HUES6 (cell line): ENCODE measurements around the gene WFIKKN1.

Source experiments
- H3K27ac ChIP-seq: 2 replicates; pipeline ENCODE4 v1.7.0; 2013; ENCODE audit warnings: low read depth, mild to moderate bottlenecking, low read length, inconsistent platforms
- H3K27me3 ChIP-seq: 2 replicates; pipeline ENCODE4 v1.6.1; 2013; ENCODE audit warnings: low read length; ENCODE audit not compliant: control insufficient read depth, insufficient read depth
- H3K36me3 ChIP-seq: 2 replicates; pipeline ENCODE4 v1.6.1; 2013; ENCODE audit warnings: low read length; ENCODE audit not compliant: control insufficient read depth, insufficient read depth
- H3K4me1 ChIP-seq: 2 replicates; pipeline ENCODE4 v1.6.1; 2013; ENCODE audit warnings: low read length; ENCODE audit not compliant: control insufficient read depth, insufficient read depth
- H3K4me3 ChIP-seq: 2 replicates; pipeline ENCODE4 v1.5.1; 2013; ENCODE audit warnings: low read depth, low read length
- H3K9ac ChIP-seq: one replicate; pipeline ENCODE4 v1.6.1; 2013; ENCODE audit warnings: mild to moderate bottlenecking, low read length
- H3K9me3 ChIP-seq: 2 replicates; pipeline ENCODE4 v1.6.1; 2013; ENCODE audit warnings: low read depth, low read length; ENCODE audit not compliant: control insufficient read depth, insufficient read depth

The WFIKKN1 gene

DNA sequence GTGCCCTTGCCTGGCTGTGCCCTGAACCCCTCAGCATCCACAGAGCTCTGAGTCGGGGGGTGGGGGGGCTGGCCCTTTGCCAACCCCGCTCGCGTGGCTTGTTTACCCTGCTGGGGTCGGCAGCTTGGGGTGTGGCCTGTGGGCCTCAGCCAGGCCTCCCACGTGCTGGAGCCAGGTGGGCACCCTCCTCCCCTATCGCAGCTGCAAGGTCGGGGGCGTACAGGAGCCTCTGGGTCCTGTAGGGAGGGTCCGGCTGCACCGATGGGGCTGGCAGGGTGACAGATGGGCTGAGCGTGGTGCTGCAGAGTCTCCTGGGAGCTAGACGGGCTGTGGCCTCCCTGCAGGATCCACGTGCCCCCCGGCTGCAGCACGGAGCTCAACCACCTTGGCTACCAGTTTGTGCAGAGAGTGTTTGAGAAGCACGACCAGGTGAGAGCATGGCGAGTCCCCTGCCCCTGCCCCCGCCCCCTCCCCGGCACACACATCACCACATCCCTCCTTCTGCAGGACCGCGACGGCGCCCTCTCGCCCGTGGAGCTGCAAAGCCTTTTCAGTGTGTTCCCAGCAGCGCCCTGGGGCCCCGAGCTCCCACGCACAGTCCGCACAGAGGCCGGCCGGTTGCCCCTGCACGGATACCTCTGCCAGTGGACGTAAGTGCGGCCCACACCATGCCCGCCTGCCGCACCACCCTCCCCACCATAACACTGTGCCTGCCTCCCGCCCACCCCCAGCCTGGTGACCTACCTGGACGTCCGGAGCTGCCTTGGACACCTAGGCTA is 40.8 kb downstream of the WFIKKN1 start:
- H3K4me3 ChIP-seq, result no peak overlapping the region
- H3K4me1 ChIP-seq, result peaks cover 19% of the 10 kb centered on the region
- H3K9ac ChIP-seq, result no peak overlapping the region
- H3K9me3 ChIP-seq, result no peaks in the 10 kb centered on the region
- no peak overlapping the region for H3K27ac ChIP-seq
- peaks cover 54% of the 10 kb centered on the region for H3K36me3 ChIP-seq
- H3K27me3 ChIP-seq, result no peaks in the 10 kb centered on the region

DNA sequence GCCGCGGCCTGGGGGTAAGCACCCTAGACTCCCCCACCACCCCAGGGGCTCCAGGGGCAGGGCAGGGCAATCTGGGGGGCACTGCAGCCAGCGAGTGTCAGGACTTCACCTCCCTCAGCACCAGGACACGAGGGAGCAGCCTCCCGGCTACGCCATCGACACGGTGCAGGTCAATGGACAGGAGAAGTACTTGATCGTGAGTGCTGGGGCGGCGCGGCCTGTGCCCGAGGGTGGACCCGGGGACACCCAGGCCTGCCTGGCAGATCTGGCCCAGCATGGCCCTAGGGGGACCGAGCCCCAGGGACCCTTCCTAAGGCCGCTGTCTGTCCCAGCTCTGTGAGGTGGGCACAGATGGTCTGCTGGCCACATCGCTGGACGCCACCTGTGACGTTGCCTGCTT is 41.6 kb downstream of the WFIKKN1 start:
- Histone ChIP-seq H3K9ac (no peak overlapping the region), H3K4me3 (no peak overlapping the region), H3K27me3 (no peaks in the 10 kb centered on the region), H3K36me3 (peaks cover 54% of the 10 kb centered on the region), H3K27ac (no peak overlapping the region), H3K9me3 (no peaks in the 10 kb centered on the region), H3K4me1 (peaks cover 28% of the 10 kb centered on the region)

DNA sequence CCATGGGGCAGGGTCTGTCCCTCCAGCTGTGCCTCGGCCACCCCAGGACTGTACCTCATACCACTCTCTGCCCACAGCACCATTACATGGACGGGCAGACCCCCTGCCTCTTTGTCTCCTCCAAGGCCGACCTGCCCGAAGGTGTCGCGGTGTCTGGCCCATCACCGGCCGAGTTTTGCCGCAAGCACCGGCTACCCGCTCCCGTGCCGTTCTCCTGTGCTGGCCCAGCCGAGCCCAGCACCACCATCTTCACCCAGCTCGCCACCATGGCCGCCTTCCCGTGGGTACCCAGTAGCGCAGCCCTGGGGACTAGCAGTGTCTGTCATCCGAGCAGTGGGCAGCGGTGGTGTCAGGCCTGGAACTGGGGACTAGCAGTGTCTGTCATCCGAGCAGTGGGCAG is 42.1 kb downstream of the WFIKKN1 start:
- peaks cover 32% of the 10 kb centered on the region for H3K4me1 ChIP-seq
- no peaks in the 10 kb centered on the region for H3K27me3 ChIP-seq
- no peaks in the 10 kb centered on the region for H3K9me3 ChIP-seq
- H3K9ac ChIP-seq, result no peak overlapping the region
- no peak overlapping the region for H3K27ac ChIP-seq
- H3K4me3 ChIP-seq, result no peak overlapping the region
- H3K36me3 ChIP-seq, result peaks cover 54% of the 10 kb centered on the region

DNA sequence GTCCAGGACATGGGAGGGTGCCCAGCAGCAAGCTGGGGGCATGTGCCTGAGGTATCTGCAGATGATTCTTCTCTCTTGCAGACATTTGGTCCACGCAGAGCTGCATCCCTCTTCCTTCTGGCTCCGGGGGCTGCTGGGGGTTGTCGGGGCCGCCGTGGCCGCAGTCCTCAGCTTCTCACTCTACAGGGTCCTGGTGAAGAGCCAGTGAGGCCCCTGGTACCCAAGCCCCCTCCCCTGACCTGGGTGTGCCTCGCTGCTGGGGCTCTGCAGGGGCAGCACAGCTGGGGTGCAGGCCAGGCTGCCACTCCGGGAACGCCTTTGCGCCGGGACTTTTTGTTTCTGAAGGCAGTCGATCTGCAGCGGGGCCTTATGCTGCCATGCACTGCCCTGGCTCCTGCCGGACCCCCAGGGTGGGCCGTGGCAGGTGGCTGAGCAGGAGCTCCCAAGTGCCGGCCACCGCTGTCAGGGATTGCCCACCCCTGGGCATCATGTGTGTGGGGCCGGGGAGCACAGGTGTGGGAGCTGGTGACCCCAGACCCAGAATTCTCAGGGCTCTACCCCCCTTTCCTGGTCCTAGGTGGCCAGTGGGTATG is 42.7 kb downstream of the WFIKKN1 start:
- Histone ChIP-seq H3K36me3 (peaks cover 54% of the 10 kb centered on the region), H3K27ac (no peak overlapping the region), H3K9ac (no peak overlapping the region), H3K4me3 (no peak overlapping the region), H3K4me1 (peaks cover 34% of the 10 kb centered on the region), H3K27me3 (no peaks in the 10 kb centered on the region), H3K9me3 (no peaks in the 10 kb centered on the region)

DNA sequence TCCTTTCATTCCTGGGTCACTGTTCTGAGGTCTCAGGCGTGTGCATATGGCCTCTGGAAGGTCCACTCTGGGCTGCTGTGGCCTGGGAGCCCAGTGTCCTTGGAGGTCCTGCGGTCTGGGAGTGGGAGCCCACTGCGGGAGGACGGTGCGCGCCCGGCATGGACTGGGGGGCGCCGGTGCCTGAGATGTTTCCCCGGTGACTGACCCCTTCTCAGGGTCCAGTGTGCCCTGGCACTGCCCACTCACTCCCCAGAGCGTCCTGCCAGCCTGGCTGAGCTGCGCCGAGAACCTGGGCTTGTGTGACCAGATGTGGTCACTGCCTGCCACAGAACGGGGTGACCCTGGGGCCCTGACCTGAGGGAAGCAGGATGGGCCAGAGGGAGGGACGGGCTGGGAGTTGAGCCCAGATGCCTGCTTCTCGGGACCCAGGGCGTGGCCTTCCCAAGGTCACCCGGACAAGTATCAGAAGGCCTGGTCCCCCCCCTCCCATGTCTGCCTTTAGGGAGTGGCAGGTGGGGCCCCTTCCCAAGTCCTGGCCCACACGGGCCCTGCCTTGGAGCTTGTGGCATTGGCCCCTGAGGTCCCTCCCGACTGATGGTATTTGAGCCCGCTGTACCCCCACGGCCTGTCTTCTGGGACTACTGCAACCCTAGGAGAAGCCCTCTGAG is 43.6 kb downstream of the WFIKKN1 start:
- H3K27me3 ChIP-seq, result no peaks in the 10 kb centered on the region
- peak overlapping the region; percentile 79 for H3K4me3 ChIP-seq
- no peaks in the 10 kb centered on the region for H3K9me3 ChIP-seq
- peaks cover 49% of the 10 kb centered on the region for H3K36me3 ChIP-seq
- H3K9ac ChIP-seq, result no peak overlapping the region
- no peak overlapping the region for H3K27ac ChIP-seq
- peaks cover 32% of the 10 kb centered on the region for H3K4me1 ChIP-seq

DNA sequence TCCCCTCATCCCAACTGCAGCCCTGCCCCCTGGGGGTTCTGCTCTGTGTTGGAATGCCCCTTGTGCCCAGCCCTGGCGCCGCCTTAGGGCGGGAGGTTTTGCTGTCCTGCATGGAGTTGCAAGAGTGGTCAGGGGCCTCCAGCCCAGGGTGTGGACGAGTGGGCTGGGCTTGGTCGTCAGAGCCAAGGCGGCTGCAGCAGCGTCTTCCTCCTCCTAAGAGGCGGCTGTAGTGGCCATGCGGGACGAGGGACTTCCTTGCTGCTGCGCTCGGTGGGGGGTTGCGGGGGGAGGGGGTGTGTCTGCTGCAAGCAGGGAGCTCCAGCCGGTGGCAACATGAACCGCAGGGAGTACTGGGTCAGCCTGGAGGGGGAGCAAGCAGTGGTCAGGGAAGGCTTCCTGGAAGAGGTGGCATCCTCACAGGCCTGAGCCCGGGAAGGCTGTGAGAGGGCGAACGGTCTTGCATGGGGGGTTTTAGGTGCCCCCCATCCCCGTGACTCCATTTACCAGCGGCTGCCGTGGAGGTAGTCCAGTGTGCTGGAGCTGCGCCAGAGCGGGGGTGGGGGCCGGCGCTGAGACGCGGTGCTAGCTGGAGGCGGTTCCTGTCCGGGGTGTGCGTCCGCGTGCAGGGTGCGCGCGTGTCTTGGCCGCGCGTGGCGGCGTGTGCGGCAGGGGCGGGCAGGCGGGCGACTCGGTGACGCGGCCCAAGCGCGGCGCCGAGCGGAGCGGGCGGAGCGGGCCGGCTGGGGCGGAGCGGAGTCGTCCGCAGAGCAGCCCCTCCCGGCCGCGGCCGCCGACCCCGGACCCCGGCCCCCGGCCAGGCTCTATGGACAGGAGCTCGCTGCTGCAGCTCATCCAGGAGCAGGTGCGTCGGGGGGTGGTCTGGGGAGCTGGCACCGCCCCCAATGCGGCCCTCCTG is 44.4 kb downstream of the WFIKKN1 start, which contains the start of gene RHBDL1:
TSS of gene RHBDL1 (plus strand) at position 704 of the 916 bp plus-strand sequence. CDS start at position 824, 120 bp downstream.
- H3K27me3 ChIP-seq, result no peaks in the 10 kb centered on the region
- peak within 1 kb of the TSS; percentile 79 for H3K4me3 ChIP-seq
- H3K36me3 ChIP-seq, result peaks cover 40% of the 10 kb centered on the region
- peak within 1 kb of the TSS; percentile 62 for H3K9ac ChIP-seq
- H3K27ac ChIP-seq, result no peak within 1 kb of the TSS
- H3K4me1 ChIP-seq, result peaks cover 34% of the 10 kb centered on the region
- H3K9me3 ChIP-seq, result no peaks in the 10 kb centered on the region

DNA sequence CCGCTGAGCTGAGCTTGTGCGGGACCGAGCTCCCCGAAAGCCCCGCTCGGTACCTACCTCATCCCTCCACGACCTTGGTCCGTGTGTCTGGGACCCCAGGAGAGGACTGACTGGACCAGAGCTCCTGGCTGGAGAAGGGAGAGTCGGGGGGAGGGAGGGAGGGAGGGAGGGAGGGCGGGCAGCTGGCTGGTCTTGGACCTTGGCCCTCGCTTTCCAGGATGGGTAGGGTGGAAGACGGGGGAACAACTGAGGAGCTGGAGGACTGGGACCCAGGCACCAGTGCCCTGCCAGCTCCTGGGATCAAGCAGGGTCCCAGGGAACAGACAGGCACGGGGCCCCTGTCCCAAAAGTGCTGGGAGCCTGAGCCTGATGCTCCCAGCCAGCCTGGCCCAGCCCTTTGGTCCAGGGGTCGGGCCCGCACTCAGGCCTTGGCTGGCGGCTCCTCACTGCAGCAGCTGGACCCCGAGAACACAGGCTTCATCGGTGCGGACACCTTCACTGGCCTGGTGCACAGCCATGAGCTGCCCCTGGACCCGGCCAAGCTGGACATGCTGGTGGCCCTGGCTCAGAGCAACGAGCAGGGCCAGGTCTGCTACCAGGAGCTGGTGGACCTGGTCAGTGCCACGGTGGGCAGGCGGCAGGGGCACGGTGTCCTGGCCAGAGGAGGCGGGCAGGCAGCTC is 45.2 kb downstream of the WFIKKN1 start:
- peak overlapping the region; percentile 79 for H3K4me3 ChIP-seq
- peaks cover 34% of the 10 kb centered on the region for H3K4me1 ChIP-seq
- no peak overlapping the region for H3K27ac ChIP-seq
- H3K9me3 ChIP-seq, result no peaks in the 10 kb centered on the region
- peaks cover 32% of the 10 kb centered on the region for H3K36me3 ChIP-seq
- no peaks in the 10 kb centered on the region for H3K27me3 ChIP-seq
- no peak overlapping the region for H3K9ac ChIP-seq

DNA sequence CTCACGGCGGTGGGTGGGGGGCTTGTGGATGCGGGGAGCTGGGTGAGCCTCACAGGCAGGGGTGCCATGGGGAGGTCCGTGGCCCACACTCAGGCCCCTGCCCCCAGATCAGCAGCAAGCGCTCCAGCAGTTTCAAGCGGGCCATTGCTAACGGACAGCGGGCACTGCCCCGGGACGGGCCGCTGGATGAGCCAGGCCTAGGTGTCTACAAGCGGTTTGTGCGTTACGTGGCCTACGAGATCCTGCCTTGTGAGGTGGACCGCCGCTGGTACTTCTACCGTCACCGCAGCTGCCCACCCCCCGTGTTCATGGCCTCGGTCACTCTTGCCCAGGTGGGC is 45.7 kb downstream of the WFIKKN1 start:
- no peaks in the 10 kb centered on the region for H3K27me3 ChIP-seq
- H3K27ac ChIP-seq, result no peak overlapping the region

DNA sequence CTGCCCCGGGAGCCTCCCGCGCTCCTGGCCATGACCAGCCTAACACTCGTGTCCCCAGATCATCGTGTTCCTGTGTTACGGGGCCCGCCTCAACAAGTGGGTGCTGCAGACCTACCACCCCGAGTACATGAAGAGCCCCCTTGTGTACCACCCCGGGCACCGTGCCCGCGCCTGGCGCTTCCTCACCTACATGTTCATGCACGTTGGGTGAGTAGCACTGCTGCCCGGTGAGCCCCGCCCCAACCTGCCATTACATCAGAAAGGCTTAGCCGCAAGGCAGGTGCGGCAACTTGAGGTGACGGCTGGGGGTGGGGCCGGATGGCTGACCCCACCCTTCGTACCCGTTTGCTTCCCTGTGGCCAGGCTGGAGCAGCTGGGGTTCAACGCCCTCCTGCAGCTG is 46.1 kb downstream of the WFIKKN1 start:
- Histone ChIP-seq H3K9me3 (no peaks in the 10 kb centered on the region), H3K4me1 (peaks cover 42% of the 10 kb centered on the region), H3K27ac (no peak overlapping the region), H3K4me3 (peak overlapping the region; percentile 20), H3K27me3 (no peaks in the 10 kb centered on the region), H3K36me3 (peaks cover 32% of the 10 kb centered on the region), H3K9ac (no peak overlapping the region)

More for the DNA sequence above, 45.7 kb downstream of the WFIKKN1 start:
- Histone ChIP-seq H3K4me1 (peaks cover 38% of the 10 kb centered on the region), H3K9ac (no peak overlapping the region), H3K36me3 (peaks cover 32% of the 10 kb centered on the region), H3K4me3 (0 out of 2 replicates have a peak overlapping the region, but pooled peaks have one; percentile 20), H3K9me3 (no peaks in the 10 kb centered on the region)
